ENCODE results near the gene C2orf69. TPM values are rescaled to one million over a fixed set of nuclear protein-coding genes. Genes with fewer than 3 reads are reported as not detected.

The C2orf69 gene
- total and polyA plus RNA-seq, 2 of the 8 experiments (the other 6 are each of a cell fraction or from before 2014, with no cell fraction given) = 3.9 to 32.0 TPM

DNA sequence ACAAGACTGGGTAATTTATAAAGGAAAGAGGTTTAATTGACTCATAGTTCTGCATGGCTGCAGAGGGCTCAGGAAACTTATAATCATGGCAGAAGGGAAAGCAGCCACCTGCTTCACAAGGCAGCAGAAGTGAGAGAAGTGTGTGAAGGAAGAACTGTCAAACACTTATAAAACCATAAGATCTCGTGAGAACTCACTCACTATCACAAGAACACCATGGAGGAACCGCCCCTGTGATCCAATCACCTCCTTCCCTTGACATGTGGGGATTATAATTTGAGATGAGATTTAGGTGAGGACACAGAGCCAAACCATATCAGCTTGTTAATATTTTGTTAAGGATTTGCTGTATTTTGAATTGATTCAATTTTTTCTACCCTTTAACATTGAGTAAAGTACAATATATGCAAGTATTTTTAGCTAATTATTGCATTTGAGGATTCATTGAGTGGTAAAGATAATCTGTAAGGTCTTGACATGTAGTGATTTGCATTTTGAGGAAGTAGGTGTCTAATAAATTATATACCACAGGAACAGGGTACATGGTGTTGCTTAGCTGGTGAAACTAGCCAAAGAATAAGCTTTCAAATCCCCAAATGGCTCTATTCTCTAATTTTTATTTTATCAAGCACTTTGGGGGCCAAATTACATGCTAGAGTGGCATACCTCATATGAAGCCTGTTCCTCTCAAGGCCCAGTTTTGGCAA is 3.9 kb upstream of the C2orf69 start:
- Histone ChIP-seq H3K4me3 (ENCODE audit: extremely low read depth in 1 of 4, insufficient read depth in 2 of 4, low read depth in 3 of 4, low read length in 4 of 4) (no peak overlapping the region), H3K36me3 (ENCODE audit: control insufficient read depth in 2 of 4, insufficient read depth in 4 of 4, low read length in 3 of 4) (no peaks in the 10 kb centered on the region), H2BK20ac (ENCODE audit: low read length) (no peak overlapping the region), H3K79me1 (ENCODE audit: low read depth, low read length) (no peaks in the 10 kb centered on the region), H3K23me2 (ENCODE audit: low read depth, low read length) (no peaks in the 10 kb centered on the region; the same call in none of the 2 replicates), H2BK5ac (ENCODE audit: low read depth, low read length) (no peak overlapping the region), H3K23ac (ENCODE audit: insufficient read length) (no peak overlapping the region), H4K5ac (ENCODE audit: insufficient read length, low read depth, low read length) (no peak overlapping the region), H3K79me2 (ENCODE audit: control insufficient read depth in 1 of 2, insufficient read depth in 2 of 2, low read length in 2 of 2) (peaks cover 8 to 9% of the 10 kb centered on the region in 2 experiments), H2BK12ac (ENCODE audit: low read depth, low read length) (no peak overlapping the region), H3K14ac (ENCODE audit: insufficient read length) (no peak overlapping the region), H3K27ac (ENCODE audit: low read depth, low read length) (no peak overlapping the region), H4K20me1 (replicated peaks in 1 of 2; ENCODE audit: control insufficient read depth in 1 of 2, insufficient read depth in 2 of 2, low read length in 2 of 2) (no peaks in the 10 kb centered on the region), H2BK120ac (replicated peaks; ENCODE audit: low read depth, low read length) (no peak overlapping the region), H3K18ac (ENCODE audit: extremely low read depth, low read length) (no peak overlapping the region), H2BK15ac (ENCODE audit: low read length) (no peak overlapping the region), H3K4ac (replicated peaks; ENCODE audit: insufficient read length, low read depth, low read length) (no peak overlapping the region), H2AK5ac (ENCODE audit: low read depth, low read length) (no peak overlapping the region), H3K9ac (replicated peaks in 1 of 4; ENCODE audit: extremely low read depth in 1 of 4, low read depth in 3 of 4, low read length in 3 of 4) (no peak overlapping the region), H4K91ac (replicated peaks; ENCODE audit: insufficient read length, low read length) (no peak overlapping the region), H4K8ac (ENCODE audit: extremely low read depth, insufficient read depth, low read length) (no peak overlapping the region), H3K9me3 (ENCODE audit: insufficient read depth in 2 of 2, low read depth in 1 of 2, low read length in 1 of 2) (no peaks in the 10 kb centered on the region), H3K27me3 (replicated peaks in 1 of 4; ENCODE audit: control insufficient read depth in 3 of 4, extremely low read depth in 1 of 4, insufficient read depth in 3 of 4, low read length in 3 of 4) (no peaks in the 10 kb centered on the region), H3K4me2 (ENCODE audit: insufficient read depth in 1 of 2, low read depth in 2 of 2, low read length in 2 of 2) (no peak overlapping the region), H2AFZ (ENCODE audit: low read length) (no peak overlapping the region), H3K4me1 (replicated peaks in 1 of 4; ENCODE audit: control insufficient read depth in 3 of 4, insufficient read depth in 4 of 4, low read length in 3 of 4) (peaks cover 0 to 3% (median 0%) of the 10 kb centered on the region in 4 experiments; a peak in 1 of 7 replicates), H3K56ac (replicated peaks; ENCODE audit: insufficient read length, low read depth, low read length) (no peak overlapping the region)
- FAIRE-seq (no peak), DNase-seq (ENCODE audit: low read depth in 1 of 2, low spot score in 2 of 2) (no peak)
- TF ChIP-seq SP4 (IDR thresholded peaks at IDR 0.05; ENCODE audit: low read length) = no peak
- no peak for TF ChIP-seq PHF8 (conservative IDR thresholded peaks at IDR 0.05; ENCODE audit: low read depth, low read length)
- TF ChIP-seq BACH1 (IDR thresholded peaks at IDR 0.05; ENCODE audit: low read length) = no peak
- TF ChIP-seq POU5F1 (IDR thresholded peaks at IDR 0.05; ENCODE audit: low read depth, low read length) = no peak
- no peak for TF ChIP-seq NANOG (IDR thresholded peaks at IDR 0.05; ENCODE audit: insufficient read depth, low read depth, low read length, poor library complexity, severe bottlenecking)
- TF ChIP-seq CBX8 (IDR thresholded peaks at IDR 0.05; ENCODE audit: borderline replicate concordance, low read depth, low read length) = no peak
- TF ChIP-seq, protein P1, sequence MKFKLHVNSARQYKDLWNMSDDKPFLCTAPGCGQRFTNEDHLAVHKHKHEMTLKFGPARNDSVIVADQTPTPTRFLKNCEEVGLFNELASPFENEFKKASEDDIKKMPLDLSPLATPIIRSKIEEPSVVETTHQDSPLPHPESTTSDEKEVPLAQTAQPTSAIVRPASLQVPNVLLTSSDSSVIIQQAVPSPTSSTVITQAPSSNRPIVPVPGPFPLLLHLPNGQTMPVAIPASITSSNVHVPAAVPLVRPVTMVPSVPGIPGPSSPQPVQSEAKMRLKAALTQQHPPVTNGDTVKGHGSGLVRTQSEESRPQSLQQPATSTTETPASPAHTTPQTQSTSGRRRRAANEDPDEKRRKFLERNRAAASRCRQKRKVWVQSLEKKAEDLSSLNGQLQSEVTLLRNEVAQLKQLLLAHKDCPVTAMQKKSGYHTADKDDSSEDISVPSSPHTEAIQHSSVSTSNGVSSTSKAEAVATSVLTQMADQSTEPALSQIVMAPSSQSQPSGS (IDR thresholded peaks at IDR 0.05; ENCODE audit: low read length) = no peak
- no peak for TF ChIP-seq ZNF274 (IDR thresholded peaks at IDR 0.05; ENCODE audit: borderline replicate concordance, extremely low read depth, low read length)
- ChIA-PET POLR2A (ENCODE audit: partially characterized antibody) (no interaction called here), CTCF (ENCODE audit: partially characterized antibody) (no interaction called here)
- WGBS, 2 experiments (ENCODE audit: extremely low coverage in 1 of 2, insufficient coverage in 1 of 2, insufficient read length in 1 of 2, insufficient replicate concordance in 2 of 2, low coverage in 1 of 2, low lambda C conversion rate in 2 of 2, missing lambda C conversion rate in 1 of 2) = 89% methylated on average over 2 of the region's 2 CpGs; no CpG with 5 or more reads in 1 of the 2 experiments

Data from H1 (cell line).